AG08395 (cell line): ENCODE data around the gene ARHGEF28.

ENCODE experiments used
- DNase-seq: peaks from one replicate; pipeline ENCODE4 v3.0.0; 2012; ENCODE audit warnings: mixed read lengths, low spot score

ARHGEF28 gene

DNA sequence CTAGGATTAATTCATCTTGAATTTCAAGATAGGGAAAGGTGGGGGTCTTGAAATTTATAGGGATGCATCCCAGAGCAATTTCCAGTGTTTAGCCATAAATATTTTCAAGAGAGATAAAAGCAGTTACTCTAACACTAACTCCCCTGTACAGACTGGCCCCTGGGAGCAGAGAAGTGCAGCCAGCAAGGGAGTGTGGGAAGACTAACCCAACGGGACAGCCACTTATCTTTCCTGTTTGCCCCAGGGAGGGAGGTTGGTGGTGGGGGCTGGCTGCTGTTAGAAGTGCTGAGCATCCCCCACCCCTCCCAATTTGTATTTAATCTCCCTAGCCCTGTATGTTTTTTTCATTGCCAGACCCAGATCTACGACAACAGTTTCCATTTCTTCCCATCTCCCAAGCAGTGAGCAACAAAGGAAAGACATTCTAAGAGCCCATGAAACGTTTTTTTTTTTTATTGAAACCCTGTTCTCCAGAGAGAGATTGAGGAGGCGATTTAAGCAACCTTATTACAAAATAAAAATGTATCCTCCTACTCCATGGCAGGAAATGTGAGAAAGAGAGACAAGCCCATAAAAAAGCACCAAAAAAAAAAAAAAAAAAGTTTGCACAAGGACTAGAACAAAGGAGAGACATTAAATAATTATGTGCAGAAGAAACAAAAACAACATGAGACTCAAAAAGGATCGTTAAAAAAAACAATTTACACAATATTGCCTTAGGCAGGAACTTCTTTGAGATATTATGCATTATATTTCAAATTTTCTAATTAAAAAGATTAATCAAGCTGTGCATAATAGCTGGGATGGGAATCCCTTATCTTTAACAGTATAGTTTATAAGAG, 343.4 kb downstream of the ARHGEF28 start:
- DNase-seq, result no peak

DNA sequence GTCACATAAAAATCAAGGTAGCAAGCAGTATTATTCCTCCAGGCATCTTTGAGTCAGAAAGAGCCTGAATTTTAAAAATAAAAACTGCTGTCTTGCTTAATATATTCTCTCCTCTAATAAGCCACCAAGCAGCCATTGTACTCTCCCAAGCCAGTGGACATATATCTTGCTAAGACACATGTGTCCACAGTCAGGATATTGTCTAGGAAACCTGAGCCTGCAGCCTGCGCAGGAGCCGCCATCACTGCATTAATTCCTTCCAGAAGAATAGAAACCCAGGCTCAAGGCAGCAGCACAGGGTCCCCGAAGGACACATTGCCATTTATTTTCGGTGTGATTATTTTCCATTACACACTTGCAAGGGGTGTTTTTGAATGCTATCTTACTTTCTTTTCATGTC, 345.3 kb downstream of the ARHGEF28 start:
- no peak for DNase-seq

DNA sequence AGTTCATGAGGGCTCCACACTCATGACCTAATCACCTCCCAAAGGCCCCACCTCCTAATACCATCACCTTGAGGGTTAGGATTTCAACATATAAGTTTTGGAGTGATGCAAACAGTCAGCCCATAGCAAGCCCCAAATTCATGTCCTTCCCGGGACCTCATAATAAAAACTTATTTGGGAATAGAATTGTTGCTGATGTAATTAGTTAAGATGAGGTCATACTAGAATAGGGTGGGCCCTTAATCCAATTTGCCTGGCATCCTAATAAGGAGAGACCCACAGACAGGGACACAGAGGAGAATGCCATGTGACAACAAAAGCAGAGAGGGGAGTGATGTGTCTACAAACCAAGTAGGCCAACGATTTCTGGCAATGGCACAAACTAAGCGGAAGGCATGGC, 347.1 kb downstream of the ARHGEF28 start:
- DNase-seq, result no peak

DNA sequence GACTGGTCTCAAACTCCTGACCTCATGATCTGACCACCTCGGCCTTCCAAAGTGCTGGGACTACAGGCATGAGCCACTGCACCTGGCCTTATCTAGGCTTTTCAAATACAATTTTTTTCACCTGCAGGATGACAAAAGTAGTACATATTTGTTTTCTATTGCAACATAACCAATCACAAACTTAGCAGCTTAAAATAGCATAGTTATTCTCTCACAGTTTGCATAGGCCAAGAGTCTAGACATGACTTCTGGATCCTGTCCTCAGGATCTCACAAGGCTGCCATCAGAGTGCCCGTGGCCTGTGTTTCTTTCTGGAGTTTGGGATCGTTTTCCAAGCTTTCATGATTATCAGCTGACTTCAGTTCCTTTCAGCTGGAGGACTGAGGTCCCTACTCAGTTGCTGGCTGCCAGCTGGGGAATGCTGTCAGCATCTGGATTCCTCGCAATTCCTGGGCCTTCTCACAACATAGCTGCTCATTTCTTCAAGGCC, 348.9 kb downstream of the ARHGEF28 start:
- peak; percentile 15 for DNase-seq

DNA sequence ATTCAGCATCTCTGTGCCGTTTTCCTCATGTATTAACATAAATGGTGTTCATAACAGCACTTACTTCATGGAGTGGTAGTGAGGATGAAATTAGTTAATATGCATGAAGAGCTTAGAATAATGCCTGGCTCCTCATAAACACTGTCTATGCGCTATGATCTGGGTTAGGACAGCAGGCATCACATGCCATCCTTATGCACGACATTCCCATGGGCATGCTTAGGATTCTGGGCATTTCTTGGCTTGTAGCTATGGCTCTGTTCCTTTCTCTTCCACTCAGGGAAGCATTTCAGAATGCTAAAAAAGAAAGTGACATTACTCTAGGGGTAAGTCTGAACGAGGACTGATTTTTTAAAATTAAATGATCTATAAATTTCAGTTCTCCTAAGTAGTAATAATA, 349.8 kb downstream of the ARHGEF28 start:
- DNase-seq, result no peak

DNA sequence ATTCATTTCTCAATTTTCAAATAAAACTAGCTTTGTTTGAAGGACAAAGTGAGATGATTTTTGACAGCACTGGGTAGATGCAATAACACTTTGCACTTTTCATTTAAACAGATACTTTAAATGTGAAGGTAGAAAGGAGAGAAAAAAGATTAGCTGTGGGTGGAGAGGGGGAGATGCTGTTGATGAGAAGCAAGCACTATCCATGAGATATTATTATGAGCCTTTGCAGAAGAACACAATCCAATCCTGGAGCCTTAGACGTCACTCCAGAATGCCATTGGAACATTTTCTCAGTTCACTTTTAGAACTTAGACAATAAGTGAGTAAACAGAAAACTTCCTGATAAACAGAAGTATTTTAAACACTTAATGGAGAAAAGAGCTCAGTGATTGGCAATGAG, 351.1 kb downstream of the ARHGEF28 start:
- no peak for DNase-seq

DNA sequence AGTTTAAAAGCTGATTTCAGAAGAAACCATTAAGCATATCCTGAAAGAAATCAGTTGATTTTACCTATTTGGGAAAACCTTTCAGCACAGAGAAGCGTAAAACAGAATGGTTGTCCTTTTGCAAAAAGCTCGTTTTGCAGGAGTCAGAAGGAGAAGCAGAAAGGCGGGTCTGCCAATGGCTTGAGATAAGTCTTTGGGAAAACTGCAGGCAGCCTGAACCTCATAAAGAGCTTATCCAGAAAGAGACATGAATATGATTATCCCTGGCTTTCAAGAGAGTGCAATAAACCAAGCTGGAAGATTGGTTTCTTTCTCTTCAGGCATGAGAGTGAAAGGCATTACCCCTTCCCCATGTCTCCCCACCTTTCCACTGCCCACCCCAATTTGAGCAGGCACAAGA, 353.3 kb downstream of the ARHGEF28 start:
- no peak for DNase-seq

DNA sequence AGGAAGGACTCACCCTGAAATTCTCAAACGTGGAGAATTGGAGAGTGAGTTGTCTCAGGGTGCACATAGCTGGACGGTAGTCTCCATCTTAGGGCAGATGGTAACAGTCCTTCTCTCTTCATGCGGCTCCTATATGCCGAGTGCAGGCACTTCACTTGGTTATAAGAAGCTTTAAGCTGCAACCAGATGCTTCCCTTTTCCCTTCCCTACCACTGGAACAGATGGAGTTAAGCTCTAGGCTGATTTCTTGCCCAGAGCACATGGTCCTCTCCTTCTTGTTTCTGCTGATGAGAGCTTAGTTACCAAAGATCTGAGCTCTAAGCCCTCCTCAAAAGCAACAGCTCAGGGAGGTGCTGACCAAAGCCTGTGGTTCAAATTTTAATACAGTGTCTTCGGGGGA, 355.7 kb downstream of the ARHGEF28 start:
- DNase-seq, result no peak

DNA sequence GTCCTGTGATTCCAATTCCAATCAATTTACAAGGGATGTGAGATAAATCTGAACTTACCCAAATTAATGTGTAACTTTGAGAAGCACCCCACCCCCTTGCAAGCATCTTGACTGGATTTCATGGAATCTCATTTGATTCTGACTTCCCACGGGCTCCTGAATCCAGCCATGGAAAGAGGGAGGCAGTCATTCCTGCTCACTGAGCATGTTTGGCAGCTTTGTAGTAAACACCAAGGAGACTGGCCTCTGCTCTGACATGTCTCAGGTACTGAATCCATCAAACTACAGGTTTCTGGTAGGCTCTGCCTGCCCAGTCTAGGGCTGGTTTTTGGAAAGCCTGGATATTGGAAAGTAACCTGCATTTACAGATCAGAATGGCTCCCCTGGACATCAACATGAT, 357.6 kb downstream of the ARHGEF28 start:
- DNase-seq, result no peak

DNA sequence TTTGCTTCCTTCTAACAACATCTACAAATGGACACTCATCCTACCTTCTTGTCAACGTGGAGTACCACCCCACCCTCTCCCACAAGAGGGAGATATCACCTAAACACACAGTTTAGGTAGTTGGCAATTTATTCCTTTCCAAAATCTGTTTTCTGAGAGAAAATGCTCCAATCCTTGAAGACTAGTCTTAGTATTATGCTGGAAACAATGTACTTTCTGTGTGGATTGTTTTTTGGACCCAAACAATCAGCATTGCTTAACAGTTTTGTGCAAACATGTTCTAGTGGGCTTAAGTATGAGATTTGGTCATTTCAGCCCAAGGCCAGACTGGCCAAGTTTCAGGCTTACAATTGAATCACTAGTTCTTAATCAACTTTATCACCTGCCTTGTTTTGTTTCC, 359.1 kb downstream of the ARHGEF28 start:
- peak; percentile 35 for DNase-seq

DNA sequence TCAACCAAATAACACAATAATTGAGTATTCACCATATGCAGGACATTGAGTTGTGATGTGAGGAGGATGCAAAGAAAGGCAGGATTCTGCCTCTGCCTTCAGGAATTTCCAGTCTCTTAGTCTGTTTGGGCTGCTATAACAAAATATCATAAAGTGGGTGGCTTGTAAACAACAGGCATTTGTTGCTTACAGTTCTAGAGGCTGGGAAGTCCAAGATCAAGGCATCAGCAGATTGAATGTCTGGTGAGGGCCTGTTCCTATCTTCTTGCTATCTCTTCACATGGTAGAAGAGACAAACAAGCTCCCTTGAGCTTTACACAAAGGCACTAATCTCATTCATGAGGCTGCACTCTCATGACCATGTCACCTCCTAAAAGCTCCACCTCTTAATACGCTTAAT, 360.7 kb downstream of the ARHGEF28 start:
- DNase-seq, result no peak

DNA sequence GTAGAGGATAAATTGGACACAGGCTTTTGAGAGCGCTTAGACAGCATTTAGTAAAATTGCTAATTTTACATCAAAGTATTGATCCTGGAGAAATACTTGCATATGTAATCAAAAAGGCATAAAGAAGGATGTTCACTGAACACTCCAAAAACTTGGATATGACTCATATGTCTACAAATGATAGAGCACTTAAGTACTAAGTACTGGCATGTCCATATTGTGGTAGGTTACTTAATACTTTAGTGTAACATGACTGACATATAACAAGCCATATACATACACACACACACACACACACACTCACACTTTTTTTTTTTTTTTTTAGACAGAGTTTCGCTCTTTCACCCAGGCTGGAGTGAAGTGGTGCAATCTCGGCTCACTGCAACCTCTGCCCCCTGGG, 361.9 kb downstream of the ARHGEF28 start:
- no peak for DNase-seq

DNA sequence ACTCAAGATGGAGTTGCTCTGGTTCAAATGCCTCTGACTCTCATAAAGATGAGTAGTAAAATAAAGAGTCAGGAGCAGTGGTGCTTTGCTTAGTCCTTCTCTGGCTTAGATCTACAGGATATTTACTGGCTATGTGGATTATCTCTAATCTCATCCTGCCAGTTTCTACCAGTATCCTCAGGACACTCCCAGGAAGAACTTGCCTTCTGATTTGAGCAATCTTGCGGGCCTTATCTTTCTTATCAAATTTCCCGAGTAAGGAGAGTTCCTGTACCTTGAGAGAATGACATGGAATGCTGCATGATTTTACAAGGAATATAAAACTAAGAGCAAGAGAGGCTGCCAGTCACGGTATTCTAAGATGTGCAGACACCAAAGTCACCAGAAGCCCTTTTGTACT, 364.0 kb downstream of the ARHGEF28 start:
- no peak for DNase-seq
